Posterior cingulate gyrus (tissue), 11 donors: ENCODE results near the gene C10orf105.

Source experiments
- DNase-seq, 10 donors: peaks; one replicate each; pipeline versions ENCODE4 v3.0.0 to v3.0.0-alpha.2; 2020 to 2021; ENCODE audit warnings: mixed read lengths in 3 of 10
- intact Hi-C: fragments of 100-400 bp; cut with DNase I; formaldehyde crosslinking; loops from one replicate; pipeline ENCODE4 v1.15.1; 2023

C10orf105 gene

DNA sequence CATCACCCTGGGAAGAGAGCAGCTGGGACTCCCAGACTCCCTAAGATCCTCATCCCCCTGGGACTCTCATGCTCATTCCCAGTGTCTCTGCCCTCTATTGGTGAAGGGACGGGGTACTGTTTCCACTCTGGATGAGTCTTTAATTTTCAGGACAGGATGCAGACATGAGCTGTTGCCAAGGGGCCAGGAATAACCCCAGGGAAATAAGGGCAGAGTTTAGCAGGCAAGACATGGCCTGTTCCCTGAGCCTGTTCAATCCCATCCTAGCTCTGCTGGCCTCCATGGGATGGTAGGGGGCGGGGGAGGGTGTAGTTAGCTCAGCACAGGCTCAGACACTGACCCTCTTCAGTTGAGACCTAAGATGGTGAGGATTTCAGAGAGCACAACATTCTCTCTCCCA, 14.0 kb downstream of the C10orf105 start:
- intact Hi-C loops = loop anchor here (5.0 kb wide), 1 partner anchor 323 kb away; no protein-coding TSS in a partner anchor
- DNase-seq = no peak

DNA sequence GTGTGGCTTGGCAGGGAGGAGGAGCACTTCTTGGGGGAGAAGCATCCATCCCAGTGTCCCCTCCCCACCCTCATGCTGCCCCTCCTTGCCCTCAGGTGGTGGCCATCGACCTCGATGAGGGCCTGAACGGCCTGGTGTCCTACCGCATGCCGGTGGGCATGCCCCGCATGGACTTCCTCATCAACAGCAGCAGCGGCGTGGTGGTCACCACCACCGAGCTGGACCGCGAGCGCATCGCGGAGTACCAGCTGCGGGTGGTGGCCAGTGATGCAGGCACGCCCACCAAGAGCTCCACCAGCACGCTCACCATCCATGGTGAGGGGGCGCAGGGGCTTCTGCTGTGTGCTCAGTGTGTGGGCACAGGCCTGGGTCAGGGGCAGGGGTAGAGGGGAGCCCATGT, 14.8 kb downstream of the C10orf105 start:
- intact Hi-C loops = loop anchor here (5.0 kb wide), 1 partner anchor 323 kb away; no protein-coding TSS in a partner anchor
- no peak for DNase-seq

DNA sequence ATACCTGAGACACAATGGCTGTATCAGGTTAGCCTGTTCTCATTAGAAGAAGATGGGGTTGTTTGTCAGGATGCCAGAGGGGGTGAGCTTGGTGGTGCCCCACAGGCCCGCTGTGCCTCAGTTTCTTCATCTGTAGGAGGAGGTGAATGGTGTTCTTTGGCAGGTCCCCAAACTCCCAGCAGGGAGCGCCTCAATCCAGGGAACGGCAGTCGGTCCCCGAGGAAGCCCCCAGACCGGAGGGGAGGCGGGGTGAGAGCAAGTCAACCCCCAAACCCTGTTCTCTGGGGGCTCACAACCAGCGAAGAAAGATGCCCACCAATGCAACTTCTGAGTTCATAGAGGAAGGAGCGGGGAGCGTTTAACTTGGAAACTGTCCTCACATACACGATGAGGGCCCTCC, 16.0 kb downstream of the C10orf105 start:
- intact Hi-C loops = no loop called here
- no peak for DNase-seq

DNA sequence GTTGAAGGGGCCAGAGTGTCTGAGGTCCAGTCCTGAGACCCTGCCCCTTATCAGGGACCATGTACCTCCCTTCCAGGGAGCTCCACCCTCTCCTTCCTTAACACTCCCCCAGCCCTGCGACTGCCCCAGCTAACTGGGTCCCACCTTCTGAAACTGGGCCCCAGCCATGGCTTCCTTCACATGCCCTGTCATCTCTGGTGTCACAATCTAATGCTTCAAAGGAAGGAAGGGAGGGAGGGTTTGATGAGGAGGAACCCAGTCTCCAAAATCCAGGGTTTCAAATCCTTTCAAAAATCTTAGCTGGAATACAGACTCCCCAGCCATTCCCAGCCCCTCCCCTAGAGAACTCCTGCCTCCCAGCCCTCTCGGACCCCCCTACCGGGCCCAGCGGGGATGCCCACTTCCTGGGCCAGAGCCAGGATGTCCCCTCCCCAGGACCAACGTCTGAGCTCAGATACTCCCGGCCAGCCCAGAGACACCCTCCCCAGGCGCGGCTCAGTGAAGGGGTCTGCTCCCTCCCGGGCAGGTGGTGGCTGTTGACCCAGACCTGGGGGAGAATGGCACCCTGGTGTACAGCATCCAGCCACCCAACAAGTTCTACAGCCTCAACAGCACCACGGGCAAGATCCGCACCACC, 18.0 kb downstream of the C10orf105 start:
- intact Hi-C loops = no loop called here
- DNase-seq = no peak

DNA sequence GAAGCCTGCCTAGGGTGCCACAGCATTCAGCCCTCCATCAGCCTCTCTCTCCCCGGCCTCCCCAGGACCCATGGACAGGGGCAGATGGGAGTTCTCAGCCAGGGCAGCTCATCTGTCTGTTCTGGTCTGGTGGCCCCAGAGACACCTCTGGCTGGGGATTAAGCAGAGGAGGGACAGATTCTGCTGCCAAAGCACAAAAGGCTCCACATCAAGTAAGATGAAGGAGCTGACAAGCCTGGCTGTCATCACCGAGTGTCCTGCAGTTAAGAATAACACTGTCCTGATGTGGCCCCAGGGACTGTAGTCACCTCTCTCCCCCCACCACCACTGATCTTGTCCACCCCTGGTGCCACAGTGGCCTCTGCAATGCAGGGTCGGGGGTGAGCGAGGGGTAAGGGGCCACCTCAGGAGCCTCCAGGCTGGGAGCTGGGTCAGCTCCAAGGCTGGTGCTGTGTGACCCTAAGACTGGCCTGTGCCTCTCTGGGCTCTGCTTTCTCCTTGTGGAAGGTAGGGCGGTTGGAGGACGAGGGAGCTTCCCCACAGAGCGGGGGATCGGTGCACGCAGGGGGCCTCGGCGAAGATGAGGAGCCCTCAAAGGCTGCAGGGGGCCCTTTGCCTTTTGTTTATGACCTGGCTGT, 18.7 kb downstream of the C10orf105 start:
- DNase-seq = no peak
- intact Hi-C loops = no loop called here

DNA sequence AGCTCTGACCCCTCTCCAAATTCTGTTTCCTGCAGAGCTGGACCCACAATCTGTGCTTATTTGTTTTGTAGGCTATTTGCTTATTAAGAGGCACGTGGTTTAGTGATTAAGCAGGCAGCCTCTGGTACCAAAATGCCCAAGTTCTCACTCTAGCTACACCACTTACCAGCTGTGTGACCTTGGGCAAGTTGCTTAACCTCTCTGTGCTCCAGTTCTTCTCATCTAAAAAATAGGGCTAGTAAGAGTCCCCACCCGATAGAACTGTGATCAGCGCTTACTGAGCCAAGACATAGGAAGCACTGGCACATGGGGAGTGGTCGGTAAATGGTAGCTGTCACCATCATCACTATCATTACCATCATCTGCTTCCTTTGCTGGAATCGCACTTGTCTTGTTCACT, 20.8 kb downstream of the C10orf105 start:
- intact Hi-C loops = loop anchor here (5.0 kb wide), 1 partner anchor 131 kb away; no protein-coding TSS in a partner anchor
- no peak for DNase-seq

DNA sequence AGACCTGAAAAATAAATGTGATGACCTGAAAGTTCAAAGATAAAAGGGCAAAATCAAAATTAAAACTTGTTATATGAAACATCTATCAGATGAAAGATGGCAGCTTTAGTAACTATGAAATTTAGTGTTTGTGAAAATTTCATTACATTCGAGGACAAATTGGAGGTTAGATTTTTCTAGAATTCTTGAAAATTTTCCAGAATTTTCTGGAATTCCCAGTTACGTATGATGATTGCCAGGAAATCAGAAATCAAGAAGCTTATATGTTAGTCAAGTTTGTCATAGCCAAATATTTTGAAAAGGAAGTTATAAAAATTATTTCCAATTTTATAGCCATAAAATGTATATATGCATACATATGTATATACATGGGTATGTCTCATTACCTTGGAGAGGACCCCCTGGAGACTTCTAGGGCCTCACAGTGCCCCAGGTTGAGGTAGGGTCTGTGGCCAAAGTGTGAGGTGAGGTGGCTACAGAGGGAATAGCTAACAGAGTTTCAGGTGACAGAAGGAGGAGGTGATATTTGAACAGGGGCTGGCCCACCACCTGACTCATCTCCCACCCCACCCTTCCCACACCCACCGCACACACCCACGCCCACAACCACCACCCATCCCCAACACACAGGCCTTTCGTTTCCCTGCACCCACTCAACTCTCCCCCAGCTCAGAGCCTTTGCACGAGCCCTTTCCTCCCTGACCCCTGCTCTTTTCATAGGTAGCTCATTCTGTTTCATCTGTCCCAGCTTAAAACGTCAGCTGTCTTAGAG, 21.5 kb downstream of the C10orf105 start:
- intact Hi-C loops = loop anchor here (5.0 kb wide), 1 partner anchor 131 kb away; no protein-coding TSS in a partner anchor
- no peak for DNase-seq

DNA sequence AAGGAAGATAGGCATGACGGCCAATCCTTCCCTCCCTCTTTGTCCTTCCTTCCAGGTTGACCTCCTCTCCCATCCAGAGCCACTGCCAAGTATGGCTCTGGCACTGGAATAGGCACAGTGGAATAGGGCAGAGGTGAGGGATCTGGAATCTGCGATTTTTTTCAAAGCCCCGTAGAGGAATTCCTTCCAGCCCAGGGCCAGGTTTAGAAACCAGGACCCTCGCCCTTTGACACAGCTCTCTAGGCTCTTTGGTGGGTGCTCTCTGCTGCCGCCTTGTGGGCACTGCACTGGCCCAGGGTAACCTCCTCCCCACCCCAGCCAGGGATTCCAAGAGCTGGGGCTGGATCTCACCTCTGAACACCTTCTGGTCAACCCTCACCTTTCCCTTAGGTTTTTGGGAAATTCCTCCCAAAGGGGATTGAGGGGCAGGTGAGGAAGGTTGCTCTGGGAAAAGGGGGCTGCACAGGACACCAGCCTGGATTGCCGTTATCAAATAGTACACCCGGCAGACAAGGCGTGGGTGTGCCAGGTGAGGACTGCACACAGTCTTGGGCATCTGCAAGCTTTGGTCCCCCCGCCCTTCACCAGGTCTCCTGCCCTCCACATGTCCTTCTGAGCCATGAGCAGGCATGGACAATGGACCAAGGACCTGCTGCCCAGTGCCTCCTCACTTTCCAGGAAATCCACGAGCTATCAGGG, 22.8 kb downstream of the C10orf105 start:
- intact Hi-C loops = loop anchor here (5.0 kb wide), 1 partner anchor 129 kb away; no protein-coding TSS in a partner anchor
- DNase-seq = peak in 7 of 10 donors; percentile 50 to 92 (median 64)

DNA sequence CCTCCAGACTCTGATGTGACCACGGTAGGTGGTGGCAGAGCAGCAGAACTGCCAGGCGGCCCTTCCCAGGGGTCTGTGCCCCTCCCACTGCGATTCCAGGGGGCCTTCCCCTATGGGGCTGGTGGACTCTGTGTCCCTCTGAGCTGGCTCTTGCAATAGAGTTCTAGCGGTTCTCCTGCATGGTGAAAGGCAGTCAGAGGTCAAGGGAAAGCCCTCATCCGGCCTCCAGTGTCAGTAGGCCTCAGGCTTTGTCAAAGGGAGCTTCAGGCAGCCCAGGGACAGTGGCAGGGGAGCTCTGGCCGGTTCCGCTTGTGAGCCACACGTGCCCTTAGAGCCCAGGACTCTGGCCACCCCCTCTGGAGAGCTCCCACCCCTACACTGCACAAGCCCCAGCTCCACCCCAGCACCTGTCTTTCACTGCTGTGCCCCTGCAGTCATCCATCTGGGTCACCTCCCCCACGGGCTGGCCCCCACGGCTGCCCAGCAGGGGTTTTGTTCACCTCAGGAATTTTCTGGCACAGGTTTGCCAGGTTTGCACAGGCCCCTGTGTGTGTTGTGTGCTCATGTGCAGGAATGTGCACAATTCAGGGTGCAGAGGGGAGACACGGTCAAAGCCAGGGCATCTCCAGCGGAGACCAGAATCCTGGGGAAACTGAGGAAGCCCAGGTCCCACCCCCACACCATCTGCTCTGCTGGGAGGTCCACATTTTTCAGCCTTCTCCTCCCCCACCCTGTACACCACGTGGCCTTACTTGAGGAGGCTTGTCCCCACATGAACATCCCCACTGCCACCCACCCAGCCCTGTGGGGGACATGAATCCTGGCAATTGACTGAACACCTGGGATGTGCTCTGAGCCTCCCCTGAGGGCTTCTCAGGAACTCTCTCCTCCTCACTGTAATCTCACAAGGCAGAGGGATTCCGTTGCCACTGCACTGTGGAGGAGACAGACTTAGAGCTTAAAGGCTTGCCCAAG, 23.8 kb downstream of the C10orf105 start:
- peak in 1 of 10 donors; percentile 64 for DNase-seq
- intact Hi-C loops = loop anchor here (5.0 kb wide), 1 partner anchor 128 kb away; no protein-coding TSS in a partner anchor

DNA sequence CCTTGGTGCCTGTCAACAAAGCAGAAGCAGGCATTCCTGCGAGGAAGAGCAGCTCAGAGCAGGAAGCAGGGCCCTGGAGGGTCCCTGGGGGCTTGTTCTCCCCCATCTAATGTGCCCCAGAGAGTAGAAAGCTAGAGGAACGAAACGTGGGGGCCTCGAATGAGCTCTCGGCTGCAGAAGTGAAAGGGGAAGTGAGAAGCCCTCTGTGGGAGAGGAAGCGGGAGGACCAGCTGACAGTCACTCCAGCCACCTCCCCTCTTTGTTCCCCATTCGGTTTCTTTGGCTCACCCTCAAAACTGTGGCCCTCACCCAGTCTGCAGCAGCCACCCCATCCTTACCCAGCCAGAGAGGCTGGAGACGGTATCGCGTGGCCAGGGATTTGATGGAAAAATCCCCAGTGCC, 25.0 kb downstream of the C10orf105 start:
- DNase-seq = peak in 3 of 10 donors; percentile 15 to 63 (median 38)
- intact Hi-C loops = no loop called here

DNA sequence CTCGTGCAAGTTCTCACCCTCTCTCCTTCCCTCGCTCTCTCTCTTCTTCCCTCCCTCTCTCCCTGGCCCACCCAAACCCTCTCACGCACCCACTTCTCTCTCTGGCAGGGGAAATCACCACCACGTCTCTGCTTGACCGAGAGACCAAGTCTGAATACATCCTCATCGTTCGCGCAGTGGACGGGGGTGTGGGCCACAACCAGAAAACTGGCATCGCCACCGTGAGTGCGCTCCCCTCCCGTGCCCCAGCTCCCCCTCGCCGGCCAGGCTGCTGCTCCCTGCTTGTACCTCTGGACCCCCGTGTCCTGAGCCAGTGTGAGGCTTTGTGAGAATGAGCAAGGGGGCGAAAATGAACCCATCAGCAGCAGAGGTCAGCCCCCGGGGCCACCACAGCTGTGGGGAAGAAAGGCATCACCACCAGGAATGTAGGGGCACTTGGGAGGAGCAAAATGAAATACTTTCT, 25.5 kb downstream of the C10orf105 start:
- DNase-seq = peak in 1 of 10 donors; percentile 66
- intact Hi-C loops = no loop called here

DNA sequence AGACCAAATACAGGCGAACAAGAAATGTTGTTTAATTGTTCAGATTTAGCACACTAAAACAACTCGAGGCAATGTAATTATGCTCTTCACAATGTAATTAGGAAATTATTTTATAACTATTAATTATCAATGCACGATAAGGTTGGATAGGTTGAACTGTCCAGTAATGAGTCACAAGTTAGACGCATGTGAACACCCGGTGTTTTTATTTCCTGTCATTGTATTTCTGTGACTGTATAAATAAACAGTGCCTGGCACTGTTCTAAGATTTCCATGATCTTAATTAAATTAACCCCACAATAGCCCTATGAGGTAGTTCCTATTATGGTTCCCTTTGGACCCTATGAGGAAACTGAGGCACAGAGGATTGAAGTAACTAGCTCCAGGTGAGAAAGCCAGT, 26.2 kb downstream of the C10orf105 start:
- intact Hi-C loops = no loop called here
- DNase-seq = no peak

DNA sequence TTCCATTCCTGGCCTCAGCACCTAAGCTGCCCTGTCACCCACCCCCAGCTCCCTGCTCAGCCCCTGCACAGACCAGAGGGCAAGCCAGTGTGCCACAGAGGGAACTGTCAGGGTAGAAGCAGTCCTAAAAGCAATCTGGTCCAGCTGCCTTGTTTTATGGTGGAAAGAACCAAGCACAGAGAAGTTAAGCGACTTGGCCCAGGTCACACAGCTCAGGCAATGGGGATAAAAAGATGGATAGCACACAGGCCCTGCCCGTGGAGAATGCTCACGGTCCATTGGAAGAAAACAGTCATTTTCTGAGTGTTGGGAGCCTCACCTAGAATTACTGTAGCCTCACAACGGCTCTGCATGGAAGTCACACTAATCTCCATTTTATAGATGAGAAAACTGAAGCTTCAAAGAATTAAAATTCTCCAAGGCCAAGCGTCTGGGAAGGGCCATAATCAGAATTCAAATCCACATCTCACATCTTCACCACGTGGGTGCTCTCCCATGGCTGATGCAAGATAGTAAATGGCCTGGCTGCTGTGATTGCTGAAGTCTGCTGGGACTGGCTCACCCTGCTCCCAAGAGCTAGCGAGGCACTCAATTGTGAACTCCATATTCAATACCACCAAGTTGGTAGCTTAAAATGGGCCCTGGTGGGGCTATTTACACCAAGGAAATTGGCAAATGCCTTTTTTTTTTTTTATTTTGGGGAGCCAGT, 26.8 kb downstream of the C10orf105 start:
- intact Hi-C loops = no loop called here

DNA sequence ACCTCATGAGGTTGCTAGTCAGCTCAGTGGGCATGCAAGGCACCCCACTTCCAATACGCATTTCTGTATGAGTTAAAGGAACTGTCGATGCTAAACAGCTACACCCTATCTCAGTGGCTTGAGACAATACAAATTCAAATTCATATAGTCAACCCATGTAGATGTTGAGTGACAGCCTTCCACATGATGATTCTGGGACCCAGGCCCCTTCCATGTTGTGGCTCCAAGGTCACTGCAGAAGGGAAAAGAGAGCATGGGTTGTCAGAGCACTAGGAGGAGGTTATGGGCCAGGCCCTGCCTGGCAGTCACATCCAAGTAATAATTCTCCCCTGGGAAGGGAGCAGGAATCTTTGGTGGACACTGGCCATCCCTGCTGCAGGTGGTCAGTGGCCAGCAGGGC, 28.2 kb downstream of the C10orf105 start:
- intact Hi-C loops = no loop called here
- DNase-seq = no peak

More for the DNA sequence above, 26.8 kb downstream of the C10orf105 start:
- DNase-seq = peak in 1 of 10 donors; percentile 78

DNA sequence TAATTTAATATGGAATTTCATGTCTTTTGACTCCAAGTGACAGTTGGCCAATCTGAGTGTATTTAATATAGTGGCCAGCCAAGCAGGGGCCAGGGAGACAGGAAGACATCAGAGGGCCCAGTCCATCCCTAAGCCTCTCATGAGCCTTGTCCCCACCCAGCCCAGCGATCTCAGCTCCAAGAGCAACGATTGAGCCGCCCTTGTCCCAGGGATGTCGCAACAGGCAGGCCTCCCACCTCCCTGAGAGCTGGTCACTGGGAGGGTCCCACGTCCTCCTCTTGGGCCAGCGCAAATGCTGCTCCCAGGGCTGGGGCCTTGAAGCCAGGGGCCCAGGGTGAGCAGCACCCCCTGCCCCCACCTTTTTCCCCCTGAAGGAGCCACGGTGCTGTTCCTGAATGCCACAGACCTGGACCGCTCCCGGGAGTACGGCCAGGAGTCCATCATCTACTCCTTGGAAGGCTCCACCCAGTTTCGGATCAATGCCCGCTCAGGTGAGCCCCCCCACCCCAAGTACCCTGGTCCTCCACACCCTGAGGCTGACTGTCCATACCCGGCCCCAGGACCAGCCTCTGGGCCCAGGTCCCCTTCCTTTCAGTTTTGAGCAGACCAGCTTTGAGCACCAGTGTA, 29.4 kb downstream of the C10orf105 start:
- intact Hi-C loops = no loop called here
- peak in 1 of 10 donors; percentile 62 for DNase-seq

DNA sequence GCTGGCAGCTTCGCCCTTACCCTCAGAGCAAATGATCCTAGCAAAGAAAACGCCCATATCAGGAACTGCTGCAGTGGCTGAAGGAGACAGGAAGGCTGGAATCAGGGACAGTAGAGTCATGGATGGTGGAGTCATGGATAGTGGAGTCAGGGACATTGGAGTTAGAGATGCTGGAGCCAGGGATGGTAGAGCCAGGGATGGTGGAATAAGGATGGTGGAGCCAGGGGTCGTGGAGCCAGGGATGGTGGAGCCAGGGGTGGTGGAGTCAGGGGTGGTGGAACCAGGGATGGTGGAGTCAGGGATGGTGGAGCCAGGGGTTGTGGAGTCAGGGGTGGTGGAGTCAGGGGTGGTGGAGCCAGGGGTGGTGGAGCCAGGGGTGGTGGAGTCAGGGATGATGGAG, 31.3 kb downstream of the C10orf105 start:
- no peak for DNase-seq
- intact Hi-C loops = no loop called here

DNA sequence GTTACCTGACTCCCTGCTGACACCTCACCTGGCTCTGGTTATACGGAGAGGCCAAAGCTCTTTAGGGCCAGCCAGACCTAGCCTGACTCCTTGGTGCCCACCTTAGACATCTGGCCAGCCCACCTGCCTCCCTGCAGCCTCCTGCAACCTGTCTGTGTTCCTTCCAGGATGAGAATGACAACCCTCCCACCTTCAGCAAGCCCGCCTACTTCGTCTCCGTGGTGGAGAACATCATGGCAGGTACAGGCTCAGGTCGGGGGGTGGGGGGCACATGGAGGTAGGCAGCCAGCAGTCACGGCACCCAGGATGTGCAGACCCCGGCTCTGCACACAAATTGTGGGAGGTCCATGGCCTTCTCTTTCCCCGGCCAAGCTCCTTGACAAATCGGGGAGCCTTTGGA, 32.1 kb downstream of the C10orf105 start:
- intact Hi-C loops = no loop called here
- no peak for DNase-seq

DNA sequence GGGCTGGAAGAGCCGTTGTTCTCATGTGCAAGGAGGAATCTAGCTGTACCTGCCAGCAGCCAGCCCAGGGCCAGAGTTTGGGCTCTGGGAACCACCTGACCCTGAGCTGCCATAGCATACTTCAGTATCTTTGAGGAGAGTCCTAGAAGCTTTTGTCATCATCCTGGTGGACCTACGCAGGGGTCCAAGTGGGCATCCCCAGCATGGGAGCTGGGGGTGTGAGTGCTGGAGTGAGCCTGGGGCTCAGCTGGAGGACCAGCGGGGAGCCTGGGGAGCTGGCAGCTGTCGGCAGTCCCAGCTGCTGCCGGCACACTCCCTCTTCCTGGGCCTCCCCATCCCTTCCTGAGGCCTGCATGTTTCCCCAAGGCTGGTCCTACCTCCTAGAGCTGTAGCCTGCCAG, 32.5 kb downstream of the C10orf105 start:
- no peak for DNase-seq
- intact Hi-C loops = no loop called here
